ENCODE data around the gene TMEM190.
A peak's percentile ranks its signal among the peaks of the same experiment; 100 is the strongest.

TMEM190 gene

GRCh38 chr19:55372316-55373081 lies 4.1 kb upstream of the TMEM190 start:
- no peak for DNase-seq (ENCODE audit: low spot score)

- DNase-seq (ENCODE audit: low spot score): no peak
These were observed 3.2 kb upstream of the TMEM190 start for GRCh38 chr19:55373306-55373992.

- DNase-seq (ENCODE audit: low spot score): no peak
These were observed 2.5 kb upstream of the TMEM190 start for GRCh38 chr19:55373993-55374757.

GRCh38 chr19:55377356-55378131 lies 918 bp downstream of the TMEM190 start:
- DNase-seq (ENCODE audit: low spot score): no peak

GRCh38 chr19:55379174-55379573 lies 2.5 kb downstream of the TMEM190 start:
- no peak for DNase-seq (ENCODE audit: low spot score)

- DNase-seq (ENCODE audit: low spot score): no peak
These were observed 5.4 kb downstream of the TMEM190 start for GRCh38 chr19:55382013-55382412.

GRCh38 chr19:55382522-55383054 lies 6.0 kb downstream of the TMEM190 start:
- no peak for DNase-seq (ENCODE audit: low spot score)

GRCh38 chr19:55383279-55384130 lies 6.9 kb downstream of the TMEM190 start:
- DNase-seq (ENCODE audit: low spot score): peak; percentile 38

GRCh38 chr19:55384131-55384919 lies 7.7 kb downstream of the TMEM190 start, which contains the start of gene TMEM238:
Gene TMEM238 (minus strand): TSS chr19:55384292. CDS start chr19:55384259, 33 bp downstream.
- peak; percentile 30 for DNase-seq (ENCODE audit: low spot score)

GRCh38 chr19:55384920-55385723 lies 8.5 kb downstream of the TMEM190 start:
- peak; percentile 98 for DNase-seq (ENCODE audit: low spot score)

GRCh38 chr19:55385724-55386492 lies 9.3 kb downstream of the TMEM190 start, which contains the start of gene RPL28:
Gene RPL28 (plus strand): TSS chr19:55385932. CDS start chr19:55386358, 426 bp downstream.
- DNase-seq (ENCODE audit: low spot score): peak; percentile 99

- DNase-seq (ENCODE audit: low spot score): no peak
These were observed 9.9 kb downstream of the TMEM190 start for GRCh38 chr19:55386493-55386971.

- DNase-seq (ENCODE audit: low spot score): no peak
These were observed 11.3 kb downstream of the TMEM190 start for GRCh38 chr19:55387736-55388497.

- DNase-seq (ENCODE audit: low spot score): no peak
These were observed 13.0 kb downstream of the TMEM190 start for GRCh38 chr19:55389386-55390317.

GRCh38 chr19:55390461-55390880 lies 13.8 kb downstream of the TMEM190 start:
- no peak for DNase-seq (ENCODE audit: low spot score)

- no peak for DNase-seq (ENCODE audit: low spot score)
These were observed 14.6 kb downstream of the TMEM190 start for GRCh38 chr19:55391191-55391670.
